ENCODE measurements around the gene CACNA1C. TPM values are rescaled to one million over a fixed set of nuclear protein-coding genes. Genes with fewer than 3 reads are reported as not detected.

CACNA1C gene
- total RNA-seq, 4 donors from 2014 or later: 9.7 to 42.1 (median 18.1) TPM

DNA sequence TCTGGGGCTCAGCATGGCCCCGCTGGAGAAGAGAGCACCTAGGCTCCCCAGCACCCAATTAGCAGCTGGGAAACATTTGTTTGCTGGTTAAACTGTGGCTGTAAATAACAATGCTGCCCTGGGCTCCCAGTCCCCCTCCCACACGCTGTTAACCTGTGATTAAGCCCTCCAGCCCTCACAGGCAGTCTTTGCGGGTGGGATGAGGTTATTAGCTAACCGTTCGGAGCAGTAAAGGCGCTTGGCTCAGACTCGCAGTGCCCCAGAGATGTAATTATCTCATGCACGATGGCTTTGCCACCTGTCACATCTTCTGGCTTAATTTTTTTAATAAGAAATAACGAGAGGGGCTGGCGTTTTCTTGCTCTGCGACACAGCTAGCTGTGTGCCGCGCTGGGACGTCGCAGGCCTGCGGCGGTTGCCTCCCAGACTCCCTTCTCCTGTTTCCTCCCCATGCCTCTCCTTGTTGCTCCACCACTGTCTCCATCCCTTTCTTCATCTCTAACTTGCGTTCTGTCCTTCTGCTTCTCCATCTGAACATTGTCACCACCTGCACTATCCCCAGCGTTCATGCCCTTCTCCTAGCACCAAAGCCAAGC, 502.8 kb downstream of the CACNA1C start:
- H3K4me1 ChIP-seq: no peaks in the 10 kb centered on the region
- no peaks in the 10 kb centered on the region for H3K27me3 ChIP-seq
- no peaks in the 10 kb centered on the region for H3K9me3 ChIP-seq
- DNase-seq: no peak
- TF ChIP-seq POLR2A (IDR thresholded peaks at IDR 0.05) (no peak), CTCF (IDR thresholded peaks at IDR 0.05) (no peak)
- H3K27ac ChIP-seq: no peak overlapping the region
- no peak overlapping the region for H3K4me3 ChIP-seq
- no peaks in the 10 kb centered on the region for H3K36me3 ChIP-seq

GRCh38 chr12:2557597-2557996, 504.8 kb downstream of the CACNA1C start:
- Histone ChIP-seq H3K36me3 (no peaks in the 10 kb centered on the region), H3K4me3 (no peak overlapping the region), H3K4me1 (no peaks in the 10 kb centered on the region), H3K27ac (no peak overlapping the region), H3K27me3 (no peaks in the 10 kb centered on the region), H3K9me3 (no peaks in the 10 kb centered on the region)
- DNase-seq: no peak
- TF ChIP-seq POLR2A (IDR thresholded peaks at IDR 0.05) (no peak), CTCF (IDR thresholded peaks at IDR 0.05) (no peak)

GRCh38 chr12:2559931-2560330, 507.1 kb downstream of the CACNA1C start:
- DNase-seq: no peak
- Histone ChIP-seq H3K9me3 (no peaks in the 10 kb centered on the region), H3K27me3 (no peaks in the 10 kb centered on the region), H3K36me3 (no peaks in the 10 kb centered on the region), H3K4me1 (no peaks in the 10 kb centered on the region), H3K4me3 (no peak overlapping the region), H3K27ac (no peak overlapping the region)
- TF ChIP-seq CTCF (IDR thresholded peaks at IDR 0.05) (no peak), POLR2A (IDR thresholded peaks at IDR 0.05) (no peak)

DNA sequence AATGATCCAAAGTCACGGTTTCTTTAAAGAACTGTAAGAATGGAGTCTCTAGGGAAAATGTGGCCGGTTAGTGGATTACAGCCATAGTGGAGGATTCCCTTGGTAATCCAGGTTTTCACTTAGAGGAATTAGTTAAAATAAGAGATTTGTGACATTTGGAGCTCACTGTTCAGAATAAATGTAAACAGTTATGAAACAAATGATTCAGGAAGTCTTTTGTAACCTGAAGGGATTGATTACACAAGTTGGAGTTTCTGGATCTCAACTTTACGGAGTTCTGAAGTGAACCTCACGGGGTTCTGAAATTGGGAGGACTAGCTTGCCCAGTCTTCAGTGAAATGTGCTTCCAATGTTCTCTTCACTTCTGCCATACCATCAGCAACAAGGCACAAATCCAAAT, 507.6 kb downstream of the CACNA1C start:
- Histone ChIP-seq H3K27me3 (no peaks in the 10 kb centered on the region), H3K9me3 (no peaks in the 10 kb centered on the region), H3K27ac (no peak overlapping the region), H3K4me3 (no peak overlapping the region), H3K36me3 (no peaks in the 10 kb centered on the region), H3K4me1 (no peaks in the 10 kb centered on the region)
- DNase-seq: no peak
- no peak for TF ChIP-seq POLR2A (IDR thresholded peaks at IDR 0.05)
- no peak for TF ChIP-seq CTCF (IDR thresholded peaks at IDR 0.05)

DNA sequence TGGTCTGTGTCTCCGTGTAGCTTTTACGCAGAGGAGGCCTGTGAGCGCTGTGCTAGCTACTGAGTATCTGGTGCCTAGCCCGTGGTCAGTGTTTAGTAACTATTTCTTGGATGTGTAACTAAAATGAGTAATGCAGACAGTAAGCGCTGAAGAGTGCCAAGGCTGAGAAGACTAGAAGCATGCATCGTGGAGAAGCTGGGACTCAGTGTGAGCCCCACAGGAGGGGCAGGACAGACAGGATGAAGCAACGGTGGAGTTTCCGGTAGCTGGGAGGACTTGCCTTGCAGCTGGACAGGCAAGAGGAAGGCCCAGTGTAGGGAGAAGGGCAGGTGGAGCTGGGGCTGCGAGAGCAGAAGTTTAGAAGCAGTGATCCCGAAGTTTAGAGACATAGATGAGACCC, 508.6 kb downstream of the CACNA1C start:
- no peak for TF ChIP-seq POLR2A (IDR thresholded peaks at IDR 0.05)
- no peak for TF ChIP-seq CTCF (IDR thresholded peaks at IDR 0.05)
- Histone ChIP-seq H3K9me3 (no peaks in the 10 kb centered on the region), H3K27me3 (no peaks in the 10 kb centered on the region), H3K27ac (no peak overlapping the region), H3K4me3 (no peak overlapping the region), H3K36me3 (no peaks in the 10 kb centered on the region), H3K4me1 (no peaks in the 10 kb centered on the region)
- DNase-seq: no peak

GRCh38 chr12:2562400-2562799, 509.6 kb downstream of the CACNA1C start:
- DNase-seq: no peak
- TF ChIP-seq POLR2A (IDR thresholded peaks at IDR 0.05) (no peak), CTCF (IDR thresholded peaks at IDR 0.05) (no peak)
- Histone ChIP-seq H3K27ac (no peak overlapping the region), H3K4me1 (no peaks in the 10 kb centered on the region), H3K27me3 (no peaks in the 10 kb centered on the region), H3K9me3 (no peaks in the 10 kb centered on the region), H3K36me3 (no peaks in the 10 kb centered on the region), H3K4me3 (no peak overlapping the region)
